ENCODE results near the gene CFDP1. TPM values are rescaled to one million over a fixed set of nuclear protein-coding genes. Genes with fewer than 3 reads are reported as not detected.

Gene CFDP1
- polyA plus RNA-seq, 2 of the 4 experiments (the other 2 are of a cell fraction), result 70.2 to 72.8 TPM

- TF ChIP-seq KDM1A (IDR thresholded peaks at IDR 0.05; ENCODE audit: low read depth) (no peak), HES2 (IDR thresholded peaks at IDR 0.05) (no peak), SREBF2 (IDR thresholded peaks at IDR 0.05) (no peak), CBX8 (IDR thresholded peaks at IDR 0.05) (no peak)
These were observed 39.9 kb upstream of the CFDP1 start (continued) for GRCh38 chr16:75472908-75473877.

GRCh38 chr16:75471723-75472633 is 38.7 kb upstream of the CFDP1 start:
- WGBS (ENCODE audit: missing lambda C conversion rate), result 12% methylated on average over 9 of the region's 10 CpGs
- DNase-seq (ENCODE audit: low read depth in 1 of 2, low spot score in 1 of 2), result peak; percentile 62 to 88

GRCh38 chr16:75466760-75467159 is 33.5 kb upstream of the CFDP1 start:
- TF ChIP-seq E2F6 (IDR thresholded peaks at IDR 0.05; ENCODE audit: borderline replicate concordance, low read depth) (no peak), HOXA7 (CRISPR knock-in tag; IDR thresholded peaks at IDR 0.05) (no peak), USF2 (IDR thresholded peaks at IDR 0.05) (no peak), ZC3H11A (IDR thresholded peaks at IDR 0.05) (no peak), CBX2 (IDR thresholded peaks at IDR 0.05; ENCODE audit: borderline replicate concordance, low read depth) (no peak), JUNB (IDR thresholded peaks at IDR 0.05) (no peak), NR3C1 (IDR thresholded peaks at IDR 0.05) (no peak)
- Histone ChIP-seq H3K4me3 (no peak overlapping the region), H3K4me1 (peaks cover 12% of the 10 kb centered on the region; the same call in 2 of the 3 replicates), H3K4me2 (no peak overlapping the region), H3K9me3 (no peaks in the 10 kb centered on the region), H3K27ac (no peak overlapping the region)
- ATAC-seq, result no peak
- FAIRE-seq, result no peak
- ChIA-PET POLR2A (no interaction called here), CTCF (interaction anchor here (1.9 to 15.3 kb wide), 5 partner anchors 10 to 268 kb away, joined by 6 to 209 read pairs (median 37); no protein-coding TSS in a partner anchor)
- no peak for DNase-seq (ENCODE audit: low read depth in 1 of 2, low spot score in 1 of 2)
- WGBS (ENCODE audit: missing lambda C conversion rate), result 49% methylated on average over 2 of the region's 2 CpGs

More at GRCh38 chr16:75471723-75472633, 38.7 kb upstream of the CFDP1 start:
- TF ChIP-seq ATOH8 (CRISPR knock-in tag; IDR thresholded peaks at IDR 0.05; ENCODE audit: low read depth) (no peak), RAD21 (conservative IDR thresholded peaks at IDR 0.05 in 1 of 2, IDR thresholded peaks at IDR 0.05 in 1 of 2) (peak; percentile 80 to 86), HEYL (CRISPR knock-in tag; IDR thresholded peaks at IDR 0.05) (no peak), SMC3 (IDR thresholded peaks at IDR 0.05) (peak; percentile 74), CTCF (IDR thresholded peaks at IDR 0.05) (peak; percentile 82)
- FAIRE-seq, result peak; percentile 13
- Histone ChIP-seq H3K27ac (no peak overlapping the region), H3K4me2 (no peak overlapping the region), H3K4me1 (no peaks in the 10 kb centered on the region), H3K9me3 (no peaks in the 10 kb centered on the region), H3K4me3 (no peak overlapping the region)
- ATAC-seq, result peak; percentile 97 to 98
- CTCF ChIA-PET, result interaction anchor here (0.6 to 15.3 kb wide), 31 partner anchors 8 to 293 kb away, joined by 3 to 209 read pairs (median 5); partner anchors contain the start of genes CHST5, CHST6 and TMEM231
- POLR2A ChIA-PET, result interaction anchor here (1.6 kb wide), 1 partner anchor 45 kb away, joined by 4 read pairs; no protein-coding TSS in a partner anchor
